LNCaP clone FGC (cell line): Measurements from ENCODE around the gene AZIN2.
A peak's percentile ranks its signal among the peaks of the same experiment; 100 is the strongest.

ENCODE experiments used
- DNase-seq: peaks from one replicate; pipeline ENCODE4 v3.0.0-alpha.2; 2011; ENCODE audit warnings: low read depth
- H3K4me3 ChIP-seq: 2 replicates; pipeline ENCODE4 v1.5.1; 2011; ENCODE audit warnings: mild to moderate bottlenecking, low read depth, low read length, control low read depth
- CTCF ChIP-seq: IDR thresholded peaks from 2 replicates; pipeline ENCODE4 v1.5.1; 2012; ENCODE audit warnings: mild to moderate bottlenecking; ENCODE audit not compliant: control insufficient read depth, insufficient read depth; ENCODE audit errors: extremely low read depth

Gene AZIN2

DNA sequence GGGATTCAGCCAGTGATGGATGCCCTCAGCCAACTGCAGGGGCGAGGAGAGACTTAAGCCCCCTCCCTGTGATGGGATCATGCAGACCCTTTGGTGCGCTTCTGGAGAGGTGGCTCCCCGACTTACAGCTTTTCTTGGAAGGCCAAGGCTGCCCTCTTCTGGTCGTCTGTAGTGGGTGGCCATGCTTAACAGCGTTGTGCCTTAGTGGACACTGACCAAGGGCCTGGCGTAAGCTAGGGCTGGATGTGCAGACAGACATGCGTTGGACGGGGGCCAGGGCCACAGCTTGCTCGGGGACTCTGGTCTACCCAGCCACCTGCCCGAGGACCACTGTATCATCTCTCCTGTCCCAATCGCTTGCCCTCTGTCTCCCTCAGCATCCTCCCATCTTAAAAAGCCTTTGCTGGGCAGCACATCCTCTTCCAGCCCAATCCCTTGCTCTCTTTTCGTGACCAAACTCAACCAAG, 5.5 kb downstream of the AZIN2 start:
- peak; percentile 92 for TF ChIP-seq CTCF
- DNase-seq, result peak; percentile 46
- no peak overlapping the region for H3K4me3 ChIP-seq

DNA sequence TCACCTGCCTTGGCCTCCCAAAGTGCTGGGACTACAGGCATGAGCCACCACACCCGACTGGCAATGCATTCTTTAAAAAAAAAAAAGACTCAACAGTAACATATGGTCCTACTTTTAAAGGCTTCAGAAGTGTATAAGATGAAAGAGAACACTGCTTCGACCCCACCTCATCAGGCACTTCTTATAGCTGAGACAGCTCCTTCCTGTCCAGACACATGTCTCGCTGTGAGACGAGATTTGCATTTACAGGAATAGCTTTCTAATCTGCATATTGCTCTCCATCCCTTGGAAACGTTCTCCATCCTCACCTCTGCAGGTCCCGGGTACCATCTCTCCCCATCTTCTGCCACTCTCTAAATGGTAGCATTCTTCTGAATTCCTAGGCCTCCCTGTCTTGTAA, 6.7 kb downstream of the AZIN2 start:
- no peak overlapping the region for H3K4me3 ChIP-seq
- no peak for DNase-seq
- no peak for TF ChIP-seq CTCF

GRCh38 chr1:33088119-33088906, 7.4 kb downstream of the AZIN2 start:
- no peak for DNase-seq
- TF ChIP-seq CTCF, result no peak
- no peak overlapping the region for H3K4me3 ChIP-seq

- H3K4me3 ChIP-seq, result no peak overlapping the region
- no peak for DNase-seq
- no peak for TF ChIP-seq CTCF
These were observed 8.5 kb downstream of the AZIN2 start for GRCh38 chr1:33089457-33089856.

GRCh38 chr1:33092438-33092837, 11.5 kb downstream of the AZIN2 start:
- H3K4me3 ChIP-seq, result no peak overlapping the region
- no peak for DNase-seq
- no peak for TF ChIP-seq CTCF

DNA sequence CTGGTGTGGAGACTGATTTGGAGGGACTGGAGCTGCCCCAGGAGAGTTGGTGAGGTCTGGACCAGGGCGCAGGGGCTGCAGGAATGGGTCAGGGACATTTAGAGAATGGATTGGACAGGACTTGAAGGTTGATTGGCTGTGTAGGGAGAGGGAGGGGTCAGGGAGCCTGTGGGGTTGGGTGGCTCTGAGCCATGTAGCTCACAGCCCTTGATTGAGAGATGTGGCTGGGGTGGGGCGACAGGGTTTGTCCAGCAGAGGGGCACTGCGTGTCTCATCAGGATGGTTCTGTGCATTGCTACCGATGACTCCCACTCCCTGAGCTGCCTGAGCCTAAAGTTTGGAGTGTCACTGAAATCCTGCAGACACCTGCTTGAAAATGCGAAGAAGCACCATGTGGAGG, 12.1 kb downstream of the AZIN2 start:
- no peak for TF ChIP-seq CTCF
- DNase-seq, result no peak
- H3K4me3 ChIP-seq, result no peak overlapping the region

DNA sequence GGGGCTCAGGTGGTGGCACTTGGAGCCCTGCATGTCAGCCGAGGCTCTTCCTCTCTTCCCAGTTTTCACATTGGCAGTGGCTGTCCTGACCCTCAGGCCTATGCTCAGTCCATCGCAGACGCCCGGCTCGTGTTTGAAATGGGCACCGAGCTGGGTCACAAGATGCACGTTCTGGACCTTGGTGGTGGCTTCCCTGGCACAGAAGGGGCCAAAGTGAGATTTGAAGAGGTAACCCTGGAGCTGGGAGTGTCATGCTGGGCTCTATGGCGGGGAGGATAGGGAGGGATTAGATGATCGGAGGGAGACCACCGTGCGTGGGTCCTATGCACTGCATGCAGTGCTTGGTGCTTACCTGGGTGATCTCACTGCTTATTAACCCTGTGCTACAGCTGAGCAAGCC, 13.5 kb downstream of the AZIN2 start:
- no peak for DNase-seq
- no peak overlapping the region for H3K4me3 ChIP-seq
- no peak for TF ChIP-seq CTCF
